VCaP (cell line): ENCODE data around the gene GJA4.

Source experiments
- H3K27ac ChIP-seq: fragments of 450-650 bp; 2 replicates; pipeline ENCODE4 v1.5.1; 2017
- CTCF ChIP-seq: fragments of 450-650 bp; conservative IDR thresholded peaks from 2 replicates; pipeline ENCODE4 v1.5.1; 2017; ENCODE audit warnings: mild to moderate bottlenecking, moderate library complexity

GJA4 gene

GRCh38 chr1:34749992-34750391, 42.8 kb upstream of the GJA4 start:
- no peak overlapping the region for H3K27ac ChIP-seq
- TF ChIP-seq CTCF = no peak

GRCh38 chr1:34750610-34751009, 42.2 kb upstream of the GJA4 start:
- H3K27ac ChIP-seq = no peak overlapping the region
- TF ChIP-seq CTCF = no peak

GRCh38 chr1:34753163-34753562, 39.6 kb upstream of the GJA4 start:
- no peak overlapping the region for H3K27ac ChIP-seq
- TF ChIP-seq CTCF = 0 out of 2 replicates have a peak, but pooled peaks have one; percentile 12

GRCh38 chr1:34754964-34755637, 37.7 kb upstream of the GJA4 start, which contains the start of gene GJB5:
GJB5 (plus strand) TSS chr1:34755047; CDS start chr1:34757331, 2,284 bp downstream.
- no peak within 1 kb of the TSS for H3K27ac ChIP-seq
- TF ChIP-seq CTCF = no peak

GRCh38 chr1:34755961-34756360, 36.8 kb upstream of the GJA4 start:
- no peak for TF ChIP-seq CTCF
- H3K27ac ChIP-seq = no peak overlapping the region

GRCh38 chr1:34757386-34757785, 35.4 kb upstream of the GJA4 start:
- H3K27ac ChIP-seq = no peak overlapping the region
- TF ChIP-seq CTCF = no peak

- no peak overlapping the region for H3K27ac ChIP-seq
- TF ChIP-seq CTCF = no peak
Measured at GRCh38 chr1:34758751-34759150, 34.0 kb upstream of the GJA4 start.
